ENCODE data around the gene SMC5.
A peak's percentile ranks its signal among the peaks of the same experiment; 100 is the strongest.
"Not testable (repeated sequence)": the region's sequence is repeated elsewhere in the genome, so short reads cannot be mapped to it uniquely, and the experiment has no call there.

The SMC5 gene

DNA sequence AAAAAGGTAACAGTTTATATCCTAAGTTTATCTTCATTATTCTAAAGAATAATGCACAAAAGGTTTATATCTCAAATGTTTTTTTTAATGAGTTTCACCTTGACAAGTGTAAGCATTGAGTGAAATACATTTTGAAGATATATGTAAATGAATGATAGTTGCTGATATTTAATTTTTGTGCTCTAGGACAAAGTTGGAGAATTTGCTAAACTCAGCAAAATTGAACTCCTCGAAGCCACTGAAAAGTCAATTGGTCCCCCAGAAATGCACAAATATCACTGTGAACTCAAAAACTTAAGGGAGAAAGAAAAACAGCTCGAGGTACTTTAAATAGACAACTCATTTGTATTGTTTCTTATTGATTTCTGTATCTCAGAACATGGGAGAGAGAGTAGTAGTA lies 19.5 kb downstream of the SMC5 start:
- no peak for DNase-seq

DNA sequence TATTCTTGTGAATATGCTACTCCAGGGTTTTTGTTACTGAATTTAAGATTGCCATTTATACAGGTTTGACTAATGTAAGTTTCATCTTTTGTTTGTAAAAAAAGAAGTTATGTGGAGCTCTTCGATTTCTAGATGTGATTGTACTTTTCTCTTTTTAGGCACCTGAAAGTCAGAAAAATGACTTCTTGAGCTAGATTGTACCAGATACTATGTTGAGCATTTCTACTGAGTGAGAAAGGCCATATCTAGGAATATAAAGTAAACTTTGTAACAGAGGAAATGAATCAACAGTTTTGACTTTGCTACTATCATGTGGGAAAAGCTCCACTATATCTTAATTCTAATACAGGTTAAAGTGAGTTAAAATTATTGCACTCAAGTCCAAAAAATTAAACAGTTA lies 25.1 kb downstream of the SMC5 start:
- DNase-seq, result no peak

DNA sequence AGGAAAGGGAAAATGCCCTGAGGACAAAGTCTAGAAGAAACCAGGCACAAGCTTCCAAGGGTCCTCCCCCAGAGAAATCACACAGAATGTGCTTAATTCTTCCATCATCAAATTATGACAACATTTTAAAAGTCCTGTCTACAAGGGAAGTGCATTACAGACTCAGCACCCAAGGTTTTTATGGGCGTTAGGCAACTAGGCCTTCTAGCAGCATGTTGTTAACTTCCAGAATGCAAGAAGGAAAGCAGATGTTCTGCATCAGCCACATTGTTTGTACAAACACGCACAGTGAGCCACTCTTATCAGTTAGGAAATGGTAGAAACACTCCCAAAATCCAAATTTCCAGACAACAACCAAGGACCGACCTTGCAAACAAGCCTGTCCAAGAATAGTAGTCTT lies 26.5 kb downstream of the SMC5 start:
- DNase-seq, result no peak

GRCh38 chr9:70285981-70286598 lies 27.3 kb downstream of the SMC5 start:
- no peak for DNase-seq

DNA sequence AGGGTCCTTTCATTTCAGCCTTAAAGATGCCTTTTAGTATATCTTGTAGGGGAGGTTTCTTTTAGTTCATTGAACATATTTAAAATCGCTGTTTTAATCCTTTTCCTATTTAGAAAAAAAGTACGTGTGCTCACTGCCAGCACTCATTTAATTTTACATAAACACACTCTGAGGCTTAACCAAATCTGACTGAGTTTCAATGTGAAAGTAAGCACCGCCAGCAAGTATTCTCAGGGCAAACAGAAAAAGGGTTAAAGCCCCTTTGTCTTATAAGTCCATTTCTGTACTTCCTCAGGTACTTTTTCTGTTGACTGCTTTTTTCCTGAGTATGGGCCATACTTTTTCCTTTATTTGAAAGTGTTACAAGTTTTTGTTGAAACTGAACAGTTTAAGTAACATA lies 31.8 kb downstream of the SMC5 start:
- DNase-seq, result no peak

DNA sequence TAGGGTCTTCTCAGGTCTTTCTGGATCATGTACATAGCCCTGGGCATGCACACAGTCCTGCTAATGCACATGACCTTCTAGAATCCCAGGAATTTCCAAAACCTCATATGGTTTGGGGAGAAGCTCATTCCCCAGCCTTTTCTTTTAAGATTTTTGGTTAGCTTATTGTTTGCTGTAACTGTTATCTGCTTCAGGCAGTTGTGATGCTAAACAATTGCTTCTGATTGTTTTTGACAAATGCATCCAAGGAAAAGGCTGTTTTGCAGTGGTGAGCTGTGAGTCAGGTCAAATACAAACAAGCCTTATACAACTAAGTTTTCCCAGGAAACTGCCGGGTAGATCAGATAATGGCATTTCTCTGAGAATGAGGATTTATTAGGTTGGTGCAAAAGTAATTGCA lies 32.7 kb downstream of the SMC5 start:
- DNase-seq, result no peak

DNA sequence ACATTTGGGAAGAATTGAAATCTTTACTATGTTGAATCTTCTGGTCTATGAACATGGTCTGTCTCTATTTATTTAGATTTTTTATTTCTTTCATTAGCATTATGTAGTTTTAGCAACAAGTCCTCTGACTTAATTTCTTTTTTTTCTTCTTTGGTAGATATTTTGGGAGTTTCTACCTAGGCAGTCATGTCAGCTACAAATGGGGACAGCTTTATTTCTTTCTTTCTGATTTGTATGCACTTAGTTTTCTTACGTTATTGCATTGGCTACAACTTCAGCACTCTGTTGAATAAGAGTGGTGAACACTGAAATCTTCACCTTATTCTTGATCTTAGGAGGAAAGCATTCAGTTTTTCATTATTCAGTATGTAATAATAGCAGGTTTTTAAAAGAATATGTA lies 33.5 kb downstream of the SMC5 start:
- DNase-seq, result no peak

- DNase-seq, result no peak
Measured at GRCh38 chr9:70293214-70293613, 34.4 kb downstream of the SMC5 start.

GRCh38 chr9:70297141-70297540 lies 38.4 kb downstream of the SMC5 start:
- no peak for DNase-seq

DNA sequence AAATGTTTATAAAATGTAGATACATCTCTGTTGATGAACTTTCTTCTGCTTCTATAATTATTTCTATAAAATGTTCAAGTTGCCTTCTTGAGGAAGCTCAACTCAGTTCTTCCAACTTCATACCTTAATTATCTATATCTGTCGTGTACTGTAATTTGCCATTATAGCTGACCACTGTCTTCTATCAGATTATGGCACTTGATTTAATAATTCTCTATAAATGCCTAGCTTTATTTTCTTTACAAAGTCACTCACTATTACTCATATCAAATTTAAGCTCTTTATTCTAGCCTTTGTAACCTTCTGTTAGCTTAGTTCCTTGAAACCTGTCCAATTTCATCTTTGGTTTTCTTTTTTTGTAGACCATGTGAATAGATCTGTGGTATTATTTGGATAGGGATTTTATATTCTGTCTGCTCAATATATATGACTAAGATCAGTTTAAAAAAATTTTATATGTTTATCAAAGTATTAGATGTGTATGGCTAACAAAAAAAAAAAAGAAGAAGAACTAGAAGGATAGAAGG lies 39.5 kb downstream of the SMC5 start:
- no peak for DNase-seq

- no peak for DNase-seq
Measured at GRCh38 chr9:70303268-70303667, 44.5 kb downstream of the SMC5 start.

- no peak for DNase-seq
Measured at GRCh38 chr9:70304810-70305209, 46.0 kb downstream of the SMC5 start.

DNA sequence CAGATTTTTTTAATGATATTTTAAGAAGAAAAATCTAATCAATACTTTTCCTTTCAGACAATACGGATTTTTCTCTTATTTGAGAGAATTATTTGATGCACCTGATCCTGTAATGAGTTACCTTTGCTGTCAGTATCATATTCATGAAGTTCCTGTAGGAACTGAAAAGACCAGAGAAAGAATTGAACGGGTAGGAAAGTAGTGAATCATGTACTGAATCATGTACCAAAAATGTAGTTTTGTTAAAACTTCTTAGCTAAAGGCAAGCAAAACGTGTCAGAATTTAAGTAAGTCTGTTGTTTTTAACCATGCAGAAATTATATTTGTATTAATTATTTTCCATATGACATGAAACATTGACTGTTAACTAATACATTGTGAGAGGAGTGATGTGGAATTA lies 56.6 kb downstream of the SMC5 start:
- DNase-seq, result no peak

- DNase-seq, result no peak
Measured at GRCh38 chr9:70318002-70318401, 59.2 kb downstream of the SMC5 start.

DNA sequence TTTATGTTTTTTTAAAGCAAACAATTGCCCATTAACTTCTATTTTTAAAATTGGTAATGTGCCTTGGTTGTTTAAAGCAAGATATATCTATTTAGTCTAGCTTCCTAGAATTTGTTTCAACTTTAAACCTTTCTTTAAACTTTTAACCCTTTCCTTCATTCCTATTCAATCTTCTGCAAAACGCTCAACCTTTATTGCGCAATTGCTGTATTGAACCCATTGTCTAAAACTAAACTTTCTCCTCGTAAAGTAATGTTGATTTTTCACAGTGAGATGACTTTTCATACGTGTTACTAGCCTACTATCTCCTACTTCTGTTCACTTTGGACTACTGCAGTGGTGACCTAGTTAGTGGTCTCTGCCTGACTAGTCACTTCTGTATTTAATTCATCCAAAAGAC lies 63.3 kb downstream of the SMC5 start:
- DNase-seq, result no peak

GRCh38 chr9:70324963-70325362 lies 66.2 kb downstream of the SMC5 start:
- peak; percentile 85 for DNase-seq

DNA sequence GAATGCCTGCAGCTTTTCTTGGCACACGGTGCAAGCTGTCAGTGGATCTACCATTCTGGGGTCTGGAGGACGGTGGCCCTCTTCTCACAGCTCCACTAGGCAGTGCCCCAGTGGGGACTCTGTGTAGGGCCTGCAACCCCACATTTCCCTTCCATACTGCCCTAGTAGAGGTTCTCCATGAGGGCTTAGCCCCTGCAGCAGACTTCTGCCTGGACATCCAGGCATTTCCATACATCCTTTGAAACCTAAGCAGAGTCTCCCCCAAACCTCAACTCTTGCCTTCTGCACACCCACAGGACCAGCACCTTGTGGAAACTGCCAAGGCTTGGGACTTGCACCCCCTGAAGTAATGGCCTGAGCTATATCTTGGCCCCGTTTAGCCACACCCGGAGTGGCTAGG lies 69.8 kb downstream of the SMC5 start:
- not testable (repeated sequence) for DNase-seq

- peak; percentile 54 for DNase-seq
Measured at GRCh38 chr9:70340572-70340971, 81.8 kb downstream of the SMC5 start.

DNA sequence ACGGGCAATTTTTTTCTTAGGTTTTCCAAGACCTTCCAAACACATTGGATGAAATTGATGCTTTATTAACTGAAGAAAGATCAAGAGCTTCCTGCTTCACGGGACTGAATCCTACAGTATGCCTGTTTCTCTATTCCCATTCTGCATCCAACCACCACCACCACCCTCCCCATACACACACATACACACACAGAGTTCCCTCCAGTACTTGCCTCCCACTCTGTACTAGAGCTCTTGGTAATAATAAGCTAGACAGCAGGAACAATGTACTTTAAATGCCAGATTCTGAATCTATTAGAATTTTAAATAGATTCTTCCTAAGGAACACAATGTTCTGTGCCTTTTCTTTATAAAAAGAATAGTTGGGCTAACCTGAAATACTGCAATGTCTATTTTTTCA lies 88.3 kb downstream of the SMC5 start:
- DNase-seq, result no peak

DNA sequence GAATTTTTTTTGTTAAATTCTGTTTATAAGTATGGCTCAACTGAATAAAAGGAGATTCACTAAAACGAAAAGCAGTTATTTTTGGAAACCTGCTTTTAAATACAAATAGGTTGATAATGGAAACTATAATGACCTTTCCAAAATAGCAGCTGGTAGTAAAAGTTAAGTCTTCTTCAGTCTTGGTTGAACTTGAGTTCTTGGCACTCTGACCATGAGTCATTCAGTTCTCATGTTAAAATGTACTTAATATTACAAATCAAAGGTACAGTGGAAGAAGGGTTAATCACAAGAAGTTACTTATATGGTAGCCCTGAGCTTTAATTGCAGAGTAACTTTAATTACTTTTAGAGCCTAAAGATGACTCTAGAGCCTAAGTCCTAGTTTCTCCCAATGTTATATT lies 93.6 kb downstream of the SMC5 start:
- DNase-seq, result no peak

DNA sequence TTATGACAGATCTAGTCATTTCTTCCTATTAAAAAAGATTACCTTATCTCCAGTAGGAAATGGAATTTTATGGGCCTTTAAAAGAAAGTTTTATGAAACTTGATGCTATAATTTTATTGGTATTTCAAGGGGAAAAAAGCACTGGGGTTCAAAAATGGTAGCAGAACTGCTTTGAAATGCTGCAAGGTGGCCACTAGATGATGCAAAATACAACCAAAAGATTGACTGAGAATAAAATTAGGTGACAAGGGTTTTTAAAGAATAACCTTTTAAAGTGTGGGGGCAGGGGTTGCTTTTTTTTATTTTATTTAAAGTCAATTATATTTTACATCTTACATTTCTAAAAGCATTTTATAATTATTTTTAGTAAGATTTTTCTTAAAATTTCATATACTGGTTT lies 94.0 kb downstream of the SMC5 start:
- no peak for DNase-seq

- no peak for DNase-seq
Measured at GRCh38 chr9:70355801-70356200, 97.0 kb downstream of the SMC5 start.

GRCh38 chr9:70362952-70363351 lies 104.2 kb downstream of the SMC5 start:
- no peak for DNase-seq

GRCh38 chr9:70363760-70364159 lies 105.0 kb downstream of the SMC5 start:
- no peak for DNase-seq

- no peak for DNase-seq
Measured at GRCh38 chr9:70367305-70367930, 108.6 kb downstream of the SMC5 start.

All from inflammatory macrophage treated with lipopolysaccharide for 4 hours (primary cell).